GM12892 (cell line): Measurements from ENCODE around the gene PCK1.

Source experiments
- DNase-seq: peaks from one replicate; pipeline ENCODE4 v3.0.0; 2011; ENCODE audit not compliant: insufficient read length
- FAIRE-seq: peaks from 2 replicates; lab custom pipeline; 2011; peaks lifted over from hg19 to GRCh38; lab: Jason Lieb, UNC
- POLR2A ChIP-seq: IDR thresholded peaks from 2 replicates; pipeline ENCODE4 v1.6.1; 2011; ENCODE audit warnings: low read depth, low read length, control low read depth
- POLR2AphosphoS5 ChIP-seq: IDR thresholded peaks from 2 replicates; pipeline ENCODE4 v1.6.1; 2011; ENCODE audit warnings: low read depth, low read length, control low read depth
- TAF1 ChIP-seq: IDR thresholded peaks from 2 replicates; pipeline ENCODE4 v1.6.1; 2011; ENCODE audit warnings: low read depth, mild to moderate bottlenecking, control low read depth, low read length, borderline replicate concordance

PCK1 gene

DNA sequence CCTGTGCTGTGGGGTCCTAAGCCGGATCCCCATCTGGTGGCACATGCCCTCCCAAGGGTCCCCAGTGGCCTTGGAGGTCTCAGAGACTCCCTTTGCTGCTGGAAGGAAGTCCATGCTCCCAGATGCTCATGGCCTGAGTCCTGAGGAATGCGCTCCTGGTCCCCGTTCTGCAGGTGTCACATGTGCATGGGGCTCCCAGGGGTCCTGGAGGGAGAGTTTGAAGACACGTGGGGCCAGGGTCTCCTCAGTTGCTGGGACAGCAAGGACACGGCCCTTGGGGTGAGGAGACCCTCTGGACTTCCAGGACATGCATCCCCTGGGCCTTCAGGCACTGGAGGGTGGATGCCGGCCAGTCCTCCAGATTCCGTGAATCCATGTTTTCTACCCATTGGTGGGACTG is 47.6 kb downstream of the PCK1 start:
- no peak for TF ChIP-seq TAF1
- no peak for TF ChIP-seq POLR2AphosphoS5
- no peak for TF ChIP-seq POLR2A
- no peak for FAIRE-seq
- DNase-seq: no peak

DNA sequence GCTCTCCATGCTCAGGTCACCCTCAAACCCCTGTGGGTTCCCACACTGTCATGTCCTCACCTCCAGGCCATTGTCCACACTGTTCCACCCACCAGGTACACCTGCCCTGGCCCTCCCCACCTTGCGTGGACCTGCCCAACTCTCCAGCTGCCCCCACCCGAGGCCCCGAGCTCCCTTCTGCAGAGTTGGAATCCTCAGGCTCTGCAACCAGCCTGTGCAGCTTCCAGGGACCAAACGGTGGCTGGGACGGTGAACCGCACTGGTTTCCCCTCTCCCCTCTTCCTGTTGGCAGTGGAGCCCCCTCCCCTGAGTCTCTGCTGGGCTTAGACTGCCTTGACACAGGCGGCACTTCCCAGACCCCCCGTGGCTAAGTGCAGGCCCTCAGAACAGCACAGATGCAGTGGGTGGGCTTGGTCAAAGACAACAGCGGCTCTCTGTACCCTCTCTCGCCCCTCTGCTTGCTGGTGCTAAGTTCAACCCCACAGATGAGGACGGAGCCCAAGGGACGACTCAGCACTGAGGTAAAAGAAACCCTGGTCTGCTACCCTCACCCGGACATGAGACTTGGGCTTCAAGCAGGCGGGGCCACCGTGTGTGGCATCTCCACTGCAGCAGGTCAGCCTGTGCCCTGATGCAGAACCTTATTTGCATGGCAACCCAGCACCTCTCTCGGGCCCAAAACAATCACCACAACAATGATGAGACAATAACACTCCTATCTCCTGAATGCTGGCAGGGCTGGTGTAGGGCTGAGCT is 48.4 kb downstream of the PCK1 start:
- no peak for FAIRE-seq
- no peak for DNase-seq
- no peak for TF ChIP-seq POLR2A

DNA sequence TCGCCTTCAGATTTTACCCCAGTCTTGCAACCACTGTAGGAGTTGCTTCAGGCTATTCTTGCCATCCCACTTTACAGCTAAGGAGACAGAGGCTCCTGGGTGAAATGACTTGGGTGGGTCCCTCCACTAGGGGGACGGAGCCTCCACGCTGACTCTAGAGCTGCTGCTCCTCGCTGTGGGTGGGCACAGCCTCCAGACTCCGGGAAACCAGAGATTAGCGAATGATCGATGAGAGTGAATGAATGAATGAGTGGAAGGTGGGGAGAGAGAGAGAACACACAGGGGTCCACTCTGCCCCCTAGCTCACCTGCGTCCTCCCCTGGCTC is 48.9 kb downstream of the PCK1 start:
- TF ChIP-seq POLR2A: no peak
- no peak for TF ChIP-seq TAF1
- TF ChIP-seq POLR2AphosphoS5: no peak
- no peak for DNase-seq
- FAIRE-seq: no peak

DNA sequence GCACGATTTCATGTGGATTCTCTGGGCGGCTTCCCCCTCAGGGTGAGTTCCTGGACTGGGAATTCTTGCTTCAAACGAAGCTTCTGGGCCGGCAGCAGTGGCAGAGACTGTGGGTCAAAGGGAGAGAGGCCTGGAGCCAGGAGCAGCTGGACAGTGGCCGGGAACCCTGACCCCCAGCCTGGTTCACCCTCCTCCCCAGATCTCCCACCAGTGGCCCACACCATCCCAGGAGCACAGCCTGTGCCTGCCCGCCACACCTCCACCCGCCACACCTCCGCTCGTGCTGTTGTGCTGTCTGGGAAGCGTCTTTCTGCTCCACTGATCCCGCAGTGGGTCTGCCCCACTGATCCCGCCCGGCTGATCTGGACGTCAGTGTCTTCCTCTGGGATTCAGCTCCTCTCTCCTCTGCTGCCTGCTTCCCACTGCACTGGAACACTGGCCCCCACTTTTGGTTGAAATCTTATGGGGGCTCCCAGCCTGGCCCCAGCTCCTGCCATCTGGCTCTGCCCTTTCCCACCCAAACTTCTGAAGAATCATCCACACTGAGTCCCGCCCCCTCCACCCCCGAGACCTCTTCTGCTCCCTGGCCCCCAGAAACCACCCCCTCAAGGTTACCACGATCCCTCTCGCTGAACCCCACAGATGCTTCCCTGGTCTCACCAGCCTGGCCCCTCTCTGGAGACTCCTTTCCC is 49.5 kb downstream of the PCK1 start:
- TF ChIP-seq POLR2AphosphoS5: no peak
- no peak for TF ChIP-seq TAF1
- TF ChIP-seq POLR2A: no peak
- FAIRE-seq (no peak), DNase-seq (no peak)

DNA sequence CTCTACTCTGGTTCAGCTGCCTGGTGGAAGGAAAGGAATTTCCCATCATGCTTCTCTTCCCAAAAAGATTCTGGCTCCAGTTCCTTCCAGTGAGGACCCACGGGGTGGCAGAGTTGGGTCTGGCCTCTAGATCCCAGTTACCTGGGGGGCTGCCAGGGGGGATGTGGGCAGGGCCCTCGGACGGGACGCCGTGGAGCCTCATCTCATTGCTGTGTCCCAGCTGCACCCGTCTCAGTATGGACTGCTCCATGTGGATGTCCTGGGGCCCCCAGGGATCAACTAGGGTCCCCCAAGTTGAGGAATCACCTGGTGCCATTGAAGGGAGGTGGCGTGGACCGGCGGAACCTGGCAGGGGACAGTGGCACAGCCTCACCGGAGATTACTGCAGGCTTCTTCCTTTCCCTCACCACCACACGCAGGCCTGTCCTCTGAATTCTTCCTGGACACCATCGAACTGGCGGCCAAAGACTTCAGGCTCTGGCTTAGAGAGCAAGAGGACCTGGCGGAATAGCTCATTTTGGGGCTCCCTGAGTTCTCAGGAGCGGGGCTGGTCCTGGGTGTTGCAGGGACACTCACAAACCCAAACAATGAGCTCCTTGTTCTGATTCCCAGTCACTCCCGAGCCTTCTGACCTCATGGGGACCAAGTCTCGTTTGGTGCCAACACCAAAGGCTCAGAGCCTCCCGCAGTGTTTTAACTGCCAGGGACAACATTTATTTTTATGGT is 50.8 kb downstream of the PCK1 start:
- no peak for DNase-seq
- no peak for TF ChIP-seq POLR2AphosphoS5
- no peak for TF ChIP-seq POLR2A
- no peak for TF ChIP-seq TAF1
- no peak for FAIRE-seq

DNA sequence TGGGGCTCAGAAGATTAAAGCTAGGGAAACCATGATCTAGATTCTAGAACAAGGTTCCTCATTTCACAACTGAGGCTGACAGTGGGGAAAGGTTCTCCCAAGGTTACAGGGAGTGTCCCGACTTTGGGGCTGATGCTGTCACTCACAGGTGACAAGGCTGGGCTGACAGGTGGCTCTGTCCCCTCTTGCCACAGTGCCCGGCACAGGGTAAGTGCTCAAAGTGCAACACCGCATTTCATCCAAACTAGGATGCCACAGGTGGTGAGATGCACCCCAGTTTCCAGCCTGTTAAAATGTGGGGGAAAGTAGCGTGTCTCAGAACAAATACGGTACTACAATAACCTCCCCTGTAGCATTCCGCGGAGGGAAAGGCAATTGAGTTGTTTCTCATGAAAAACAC is 51.5 kb downstream of the PCK1 start:
- no peak for TF ChIP-seq TAF1
- TF ChIP-seq POLR2A: no peak
- no peak for TF ChIP-seq POLR2AphosphoS5
- no peak for FAIRE-seq
- DNase-seq: no peak

DNA sequence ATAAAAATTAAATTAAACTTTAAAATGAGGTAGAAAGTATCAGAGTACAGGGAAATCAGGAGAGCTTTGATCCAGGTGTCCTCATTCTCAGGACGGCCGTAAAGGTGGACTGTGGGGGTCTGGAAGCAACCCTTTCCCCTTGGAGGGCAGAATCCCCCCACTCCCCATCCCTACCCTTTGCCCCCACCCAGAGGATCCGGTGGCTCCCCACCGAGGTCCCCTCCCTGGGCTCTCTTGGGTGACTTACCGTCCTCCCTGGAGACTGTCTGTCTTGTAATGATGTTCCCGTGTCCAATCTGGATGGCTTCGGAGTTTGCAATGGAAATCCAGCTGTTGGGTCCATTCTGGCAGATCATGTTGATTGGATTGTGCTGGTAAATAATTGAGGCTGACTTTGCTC is 52.0 kb downstream of the PCK1 start:
- DNase-seq (no peak), FAIRE-seq (no peak)
- no peak for TF ChIP-seq POLR2AphosphoS5
- TF ChIP-seq TAF1: no peak
- TF ChIP-seq POLR2A: no peak

DNA sequence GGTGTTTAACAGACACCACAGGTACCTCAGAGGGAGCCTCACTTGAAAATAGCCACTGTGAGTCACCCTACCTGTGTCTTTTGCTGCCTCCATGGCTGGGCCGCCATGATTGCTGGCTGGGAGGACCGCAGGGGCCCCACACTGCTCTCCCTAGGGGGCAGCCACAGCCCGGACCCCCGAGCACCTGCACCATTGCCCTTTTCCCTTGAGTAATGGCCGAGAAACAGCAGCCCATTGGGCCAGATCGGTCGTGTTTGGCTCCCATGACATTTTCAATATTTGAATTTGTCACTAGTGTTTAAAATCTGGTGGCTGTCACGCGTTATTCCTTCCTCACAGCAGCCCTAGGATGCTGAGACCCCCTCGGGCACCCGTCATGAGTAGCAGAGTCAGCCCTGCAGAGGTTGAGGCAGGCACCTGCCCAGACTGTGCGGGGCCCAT is 52.6 kb downstream of the PCK1 start:
- TF ChIP-seq TAF1 (no peak), POLR2AphosphoS5 (no peak), POLR2A (no peak)
- FAIRE-seq: no peak
- no peak for DNase-seq

DNA sequence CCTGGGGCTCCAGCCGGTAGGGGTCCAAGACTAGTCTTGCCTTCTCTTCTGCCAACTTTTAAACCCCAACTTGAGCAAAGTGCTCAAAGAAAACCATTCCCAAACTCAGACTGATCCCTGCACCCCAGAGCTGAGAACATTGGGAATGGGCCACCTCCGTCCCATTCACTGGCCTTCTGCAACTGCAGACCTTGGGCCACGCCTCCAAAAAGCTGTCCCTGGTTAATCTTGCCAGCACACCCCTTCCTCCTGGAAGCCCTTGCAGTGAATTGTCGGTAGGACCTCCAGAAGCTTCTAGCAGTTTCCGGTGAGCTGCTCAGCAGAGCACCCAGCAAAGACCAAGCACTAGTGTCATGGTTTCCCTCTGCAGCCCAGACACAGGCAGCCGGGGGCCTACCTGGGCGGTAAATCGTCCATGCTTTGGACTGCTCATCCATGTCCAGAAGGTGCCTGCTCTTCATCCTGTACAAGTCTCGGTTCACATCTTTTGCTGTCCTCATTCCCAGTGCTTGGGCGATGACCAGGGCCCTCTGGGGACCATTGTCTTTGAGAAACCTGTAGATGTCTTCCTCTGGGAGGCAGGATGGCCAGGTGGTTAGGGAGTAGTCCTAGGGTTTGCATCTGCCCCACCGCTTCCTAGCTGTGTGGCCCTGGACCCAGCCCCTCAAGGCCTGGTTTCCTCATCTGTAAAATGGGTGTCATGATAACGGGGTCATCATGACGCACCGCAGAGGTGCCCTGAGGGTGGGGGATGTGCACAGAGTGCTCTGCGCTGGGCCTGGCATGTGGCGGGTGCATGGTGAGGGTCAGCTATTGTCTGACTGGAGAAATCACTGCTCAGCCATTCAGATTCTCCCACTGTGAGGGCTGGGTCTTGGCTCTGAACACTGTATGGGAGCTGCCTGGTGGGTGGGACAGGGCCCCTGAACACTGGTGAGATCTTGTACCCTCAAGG is 53.9 kb downstream of the PCK1 start:
- TF ChIP-seq POLR2AphosphoS5 (no peak), POLR2A (no peak), TAF1 (no peak)
- DNase-seq: no peak
- FAIRE-seq: no peak

DNA sequence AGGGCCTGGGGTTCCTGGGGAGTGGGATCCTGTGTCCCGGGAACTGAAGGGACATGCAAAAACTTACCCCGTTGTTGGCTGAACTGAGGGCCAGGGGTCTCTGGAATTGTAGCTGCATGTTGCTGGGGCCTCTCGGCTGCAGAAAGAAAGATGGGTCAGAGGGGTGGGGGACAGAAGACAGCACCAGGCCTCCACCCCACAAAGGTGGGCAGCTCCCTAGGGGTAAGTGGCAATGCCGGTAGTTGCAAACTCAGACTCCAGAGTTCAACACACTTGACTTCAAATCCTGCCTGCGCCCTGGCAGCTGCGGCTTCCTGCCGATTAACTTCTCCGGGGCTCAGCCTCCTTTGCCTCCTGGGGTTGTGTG is 54.5 kb downstream of the PCK1 start:
- TF ChIP-seq POLR2AphosphoS5 (no peak), TAF1 (no peak), POLR2A (no peak)
- no peak for FAIRE-seq
- no peak for DNase-seq

DNA sequence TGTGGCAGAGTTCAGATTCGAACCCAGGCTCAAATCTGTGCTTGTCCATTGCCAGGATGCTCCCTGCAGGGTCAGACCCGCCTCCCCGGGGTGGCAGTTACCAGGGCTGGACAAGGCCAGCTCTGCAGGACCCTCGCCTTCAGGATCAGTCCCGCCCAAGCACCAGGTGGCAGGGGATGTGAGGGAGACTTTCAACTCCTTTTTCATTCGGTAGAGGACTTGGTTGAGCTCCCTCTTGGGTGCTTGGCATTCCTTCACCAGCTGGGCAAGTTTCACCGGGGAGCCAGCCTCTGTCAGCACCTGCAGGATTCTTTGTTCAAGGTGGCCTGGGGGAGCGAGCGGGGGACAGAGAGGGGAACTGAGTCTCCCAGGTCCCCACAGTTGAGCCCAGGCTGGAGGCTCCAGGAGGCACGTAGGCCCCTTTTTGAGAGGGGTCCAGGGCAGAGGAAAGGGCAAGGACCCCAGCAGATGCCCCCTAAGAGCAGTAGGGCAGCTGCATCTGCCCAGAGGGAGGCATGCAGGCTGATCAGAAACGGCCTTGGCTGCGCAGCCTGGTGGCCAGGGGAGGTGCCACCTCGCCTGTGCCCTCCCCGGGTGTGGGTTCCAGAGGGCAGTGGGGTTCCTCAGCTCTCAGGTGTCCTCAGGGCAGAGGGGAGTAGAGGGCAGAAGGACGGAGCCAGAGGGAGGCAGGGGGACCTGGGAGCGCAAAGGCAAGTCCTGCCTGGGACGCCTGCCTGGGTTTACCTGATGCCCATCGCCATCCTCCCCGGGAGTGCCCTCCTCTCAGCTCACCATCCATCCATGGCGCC is 55.4 kb downstream of the PCK1 start:
- no peak for DNase-seq
- TF ChIP-seq POLR2A (no peak), POLR2AphosphoS5 (no peak), TAF1 (no peak)
- no peak for FAIRE-seq
